PFSK-1 (cell line): ENCODE measurements around the gene TRAFD1.

Experiments
- FOXP2 ChIP-seq: optimal IDR thresholded peaks from 2 replicates; pipeline ENCODE3; 2011; ENCODE audit warnings: borderline replicate concordance, control low read depth, inconsistent platforms; ENCODE audit not compliant: insufficient read depth; ENCODE audit errors: extremely low read length, extremely low read depth
- POLR2AphosphoS5 ChIP-seq: IDR thresholded peaks from 2 replicates; pipeline ENCODE4 v1.6.1; 2012; ENCODE audit warnings: low read depth, mild to moderate bottlenecking, control low read depth, low read length, moderate library complexity
- TAF1 ChIP-seq: IDR thresholded peaks from 2 replicates; pipeline ENCODE4 v1.6.1; 2012; ENCODE audit warnings: low read length, control low read depth, borderline replicate concordance; ENCODE audit not compliant: insufficient read depth

GRCh38 chr12:112159146-112159541 lies 33.8 kb downstream of the TRAFD1 start:
- no peak for TF ChIP-seq TAF1
- no peak for TF ChIP-seq POLR2AphosphoS5
- TF ChIP-seq FOXP2: no peak
